Stimulated activated CD8-positive, alpha-beta memory T cell treated with anti-CD3 and anti-CD28 coated beads, Interleukin-4, amount 100 ng/mL, for 4 hours (primary cell): ENCODE data around the gene WWTR1.

ENCODE experiments used
- DNase-seq, 2 donors: peaks; one replicate each; pipeline ENCODE4 v3.0.0-alpha.2; 2020; ENCODE audit warnings: low read depth in 2 of 2, low spot score in 1 of 2

WWTR1 gene

GRCh38 chr3:149474250-149474817 is 183.5 kb downstream of the WWTR1 start, which contains the start of gene TM4SF4:
Gene TM4SF4 (plus strand): TSS chr3:149474697. CDS start chr3:149474878, 181 bp downstream.
- no peak for DNase-seq

DNA sequence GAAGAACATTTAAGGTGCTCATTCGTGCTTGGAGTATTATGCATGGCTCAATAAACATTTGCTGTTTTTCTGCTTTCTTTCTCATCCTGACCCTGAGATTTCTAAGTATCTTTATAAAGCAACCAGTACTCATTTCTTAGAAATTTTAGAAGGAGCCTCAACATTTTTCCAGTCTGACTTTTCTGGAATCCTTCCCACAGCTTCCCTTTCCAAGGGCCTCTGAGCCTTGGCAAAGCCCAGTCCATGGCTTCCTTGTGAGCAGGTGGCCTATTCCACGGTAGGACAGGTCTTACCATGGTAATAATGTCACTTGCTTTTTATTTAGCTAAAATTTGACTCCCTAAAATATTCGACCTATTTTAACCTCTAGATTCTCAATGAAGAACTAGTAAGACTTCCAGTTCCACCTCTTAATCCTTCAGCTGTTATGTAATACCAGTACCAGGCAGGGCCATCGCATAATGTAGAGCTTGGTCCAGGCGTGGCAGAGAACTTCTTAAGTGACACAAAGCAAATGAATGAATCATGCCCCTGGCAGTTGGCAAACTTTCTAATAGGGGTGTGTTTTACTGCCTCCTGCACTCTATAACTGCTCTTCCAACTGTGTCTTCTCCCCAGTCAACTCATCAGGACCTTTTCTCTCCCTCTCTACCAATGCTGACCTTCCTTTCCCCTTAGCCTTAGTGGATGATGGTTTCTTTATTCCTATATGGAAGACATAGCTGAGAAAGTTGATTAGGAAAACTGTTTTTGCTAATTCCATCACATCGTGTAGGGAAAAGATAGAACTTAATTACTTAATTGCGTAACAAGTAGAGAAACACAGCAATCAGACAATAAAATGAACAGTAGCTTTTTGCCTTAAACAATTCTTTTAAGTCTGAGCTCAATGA is 184.2 kb downstream of the WWTR1 start:
- no peak for DNase-seq

- no peak for DNase-seq
Observed at GRCh38 chr3:149472030-149472797, 185.6 kb downstream of the WWTR1 start.

- DNase-seq: no peak
Observed at GRCh38 chr3:149470381-149470780, 187.4 kb downstream of the WWTR1 start.

GRCh38 chr3:149468504-149469212 is 189.2 kb downstream of the WWTR1 start:
- DNase-seq: no peak
